Muscle layer of colon (tissue), 2 donors: ENCODE measurements around the gene IGFBP5.

Source experiments
- H3K27ac ChIP-seq: one replicate; pipeline ENCODE4 v1.7.0; 2013; ENCODE audit warnings: low read depth, mild to moderate bottlenecking, low read length, moderate library complexity
- H3K27me3 ChIP-seq, 2 donors: one replicate each; pipeline ENCODE4 v1.7.0; 2013; ENCODE audit warnings: low read length in 2 of 2, mild to moderate bottlenecking in 2 of 2; ENCODE audit not compliant: insufficient read depth in 2 of 2, control insufficient read depth in 1 of 2
- H3K36me3 ChIP-seq: one replicate; pipeline ENCODE4 v1.7.0; 2013; ENCODE audit warnings: mild to moderate bottlenecking, low read length; ENCODE audit not compliant: insufficient read depth
- H3K4me1 ChIP-seq: one replicate; pipeline ENCODE4 v1.7.0; 2013; ENCODE audit warnings: mild to moderate bottlenecking, low read length; ENCODE audit not compliant: insufficient read depth
- H3K4me3 ChIP-seq, 2 donors: one replicate each; pipeline ENCODE4 v1.7.0; 2013; ENCODE audit warnings: low read length in 2 of 2, low read depth in 1 of 2, mild to moderate bottlenecking in 1 of 2, moderate library complexity in 1 of 2
- H3K9ac ChIP-seq: one replicate; pipeline ENCODE4 v1.7.0; 2013; ENCODE audit warnings: low read length
- H3K9me3 ChIP-seq: one replicate; pipeline ENCODE4 v1.7.0; 2013; ENCODE audit warnings: mild to moderate bottlenecking, low read length
- donor health status: abdominal sarcoma.
- donor health status: Adenocarcinoma of cecum.

The IGFBP5 gene

GRCh38 chr2:216651351-216651881 is 43.9 kb downstream of the IGFBP5 start:
- Histone ChIP-seq H3K27ac (no peak overlapping the region), H3K4me1 (no peaks in the 10 kb centered on the region), H3K9me3 (no peaks in the 10 kb centered on the region), H3K4me3 (no peak overlapping the region), H3K9ac (no peak overlapping the region), H3K36me3 (no peaks in the 10 kb centered on the region), H3K27me3 (no peaks in the 10 kb centered on the region)

GRCh38 chr2:216650626-216651257 is 44.6 kb downstream of the IGFBP5 start:
- no peaks in the 10 kb centered on the region for H3K4me1 ChIP-seq

GRCh38 chr2:216649574-216649973 is 45.8 kb downstream of the IGFBP5 start:
- Histone ChIP-seq H3K4me3 (no peak overlapping the region), H3K36me3 (no peaks in the 10 kb centered on the region), H3K27ac (no peak overlapping the region), H3K4me1 (no peaks in the 10 kb centered on the region), H3K9ac (no peak overlapping the region), H3K27me3 (no peaks in the 10 kb centered on the region), H3K9me3 (no peaks in the 10 kb centered on the region)

More at GRCh38 chr2:216650626-216651257, 44.6 kb downstream of the IGFBP5 start:
- Histone ChIP-seq H3K27me3 (no peaks in the 10 kb centered on the region), H3K4me3 (no peak overlapping the region), H3K9me3 (no peaks in the 10 kb centered on the region), H3K27ac (no peak overlapping the region), H3K36me3 (no peaks in the 10 kb centered on the region), H3K9ac (no peak overlapping the region)

- Histone ChIP-seq H3K4me3 (no peak overlapping the region), H3K9ac (no peak overlapping the region), H3K27ac (no peak overlapping the region), H3K27me3 (no peaks in the 10 kb centered on the region), H3K4me1 (no peaks in the 10 kb centered on the region), H3K36me3 (no peaks in the 10 kb centered on the region), H3K9me3 (no peaks in the 10 kb centered on the region)
These were observed 47.2 kb downstream of the IGFBP5 start for GRCh38 chr2:216648105-216648504.

- H3K4me1 ChIP-seq = no peaks in the 10 kb centered on the region
These were observed 49.2 kb downstream of the IGFBP5 start for GRCh38 chr2:216646116-216646515.

GRCh38 chr2:216645636-216645950 is 49.8 kb downstream of the IGFBP5 start:
- H3K9me3 ChIP-seq = no peaks in the 10 kb centered on the region
- no peaks in the 10 kb centered on the region for H3K27me3 ChIP-seq
- no peak overlapping the region for H3K27ac ChIP-seq
- no peak overlapping the region for H3K4me3 ChIP-seq
- H3K4me1 ChIP-seq = no peaks in the 10 kb centered on the region
- no peak overlapping the region for H3K9ac ChIP-seq
- no peaks in the 10 kb centered on the region for H3K36me3 ChIP-seq

More at GRCh38 chr2:216646116-216646515, 49.2 kb downstream of the IGFBP5 start:
- H3K27me3 ChIP-seq = no peaks in the 10 kb centered on the region
- no peaks in the 10 kb centered on the region for H3K36me3 ChIP-seq
- H3K9ac ChIP-seq = no peak overlapping the region
- no peaks in the 10 kb centered on the region for H3K9me3 ChIP-seq
- no peak overlapping the region for H3K4me3 ChIP-seq
- no peak overlapping the region for H3K27ac ChIP-seq

GRCh38 chr2:216644842-216645635 is 50.3 kb downstream of the IGFBP5 start:
- no peaks in the 10 kb centered on the region for H3K36me3 ChIP-seq
- no peaks in the 10 kb centered on the region for H3K4me1 ChIP-seq
- H3K9ac ChIP-seq = no peak overlapping the region
- H3K4me3 ChIP-seq = no peak overlapping the region
- H3K9me3 ChIP-seq = no peaks in the 10 kb centered on the region
- H3K27me3 ChIP-seq = peaks cover 0 to 4% of the 10 kb centered on the region in 2 donors
- H3K27ac ChIP-seq = no peak overlapping the region

GRCh38 chr2:216643986-216644659 is 51.2 kb downstream of the IGFBP5 start:
- H3K27me3 ChIP-seq = peaks cover 0 to 7% of the 10 kb centered on the region in 2 donors

GRCh38 chr2:216637472-216637871 is 57.9 kb downstream of the IGFBP5 start:
- Histone ChIP-seq H3K9me3 (no peaks in the 10 kb centered on the region), H3K27ac (no peak overlapping the region), H3K36me3 (no peaks in the 10 kb centered on the region), H3K9ac (no peak overlapping the region), H3K4me1 (peaks cover 9% of the 10 kb centered on the region), H3K27me3 (peaks cover 16 to 41% of the 10 kb centered on the region in 2 donors), H3K4me3 (no peak overlapping the region)

More at GRCh38 chr2:216643986-216644659, 51.2 kb downstream of the IGFBP5 start:
- no peaks in the 10 kb centered on the region for H3K36me3 ChIP-seq
- no peaks in the 10 kb centered on the region for H3K4me1 ChIP-seq
- no peak overlapping the region for H3K9ac ChIP-seq
- H3K27ac ChIP-seq = no peak overlapping the region
- no peaks in the 10 kb centered on the region for H3K9me3 ChIP-seq
- H3K4me3 ChIP-seq = no peak overlapping the region

GRCh38 chr2:216636551-216637450 is 58.5 kb downstream of the IGFBP5 start:
- H3K27me3 ChIP-seq = peaks cover 16 to 41% of the 10 kb centered on the region in 2 donors
- no peak overlapping the region for H3K9ac ChIP-seq
- no peaks in the 10 kb centered on the region for H3K9me3 ChIP-seq
- no peak overlapping the region for H3K4me3 ChIP-seq
- H3K27ac ChIP-seq = no peak overlapping the region
- no peaks in the 10 kb centered on the region for H3K36me3 ChIP-seq
- peaks cover 9% of the 10 kb centered on the region for H3K4me1 ChIP-seq
